ENCODE data around the gene ZNF146.
"Not testable (repeated sequence)": the region's sequence is repeated elsewhere in the genome, so short reads cannot be mapped to it uniquely, and the experiment has no call there.

ZNF146 gene

DNA sequence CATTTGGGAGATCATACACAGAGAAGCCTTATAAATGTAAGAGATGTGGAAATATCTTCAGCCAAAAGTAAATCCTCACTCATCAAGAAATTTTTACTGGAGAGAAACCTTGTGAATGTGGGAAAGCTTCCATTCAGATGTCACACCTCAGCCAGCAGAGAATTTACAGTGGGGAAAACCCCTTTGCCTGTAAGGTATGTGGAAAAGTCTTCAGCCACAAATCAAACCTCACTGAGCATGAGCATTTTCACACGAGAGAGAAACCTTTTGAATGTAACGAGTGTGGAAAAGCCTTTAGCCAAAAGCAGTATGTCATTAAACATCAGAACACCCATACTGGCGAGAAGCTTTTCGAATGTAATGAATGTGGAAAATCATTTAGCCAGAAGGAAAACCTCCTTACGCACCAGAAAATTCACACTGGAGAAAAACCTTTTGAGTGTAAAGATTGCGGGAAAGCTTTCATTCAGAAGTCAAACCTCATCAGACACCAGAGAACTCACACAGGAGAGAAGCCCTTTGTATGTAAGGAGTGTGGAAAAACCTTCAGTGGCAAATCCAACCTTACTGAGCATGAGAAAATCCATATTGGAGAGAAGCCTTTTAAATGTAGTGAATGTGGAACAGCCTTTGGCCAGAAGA is 21.5 kb downstream of the ZNF146 start:
- DNase-seq (ENCODE audit: low read depth in 2 of 2), result no peak

DNA sequence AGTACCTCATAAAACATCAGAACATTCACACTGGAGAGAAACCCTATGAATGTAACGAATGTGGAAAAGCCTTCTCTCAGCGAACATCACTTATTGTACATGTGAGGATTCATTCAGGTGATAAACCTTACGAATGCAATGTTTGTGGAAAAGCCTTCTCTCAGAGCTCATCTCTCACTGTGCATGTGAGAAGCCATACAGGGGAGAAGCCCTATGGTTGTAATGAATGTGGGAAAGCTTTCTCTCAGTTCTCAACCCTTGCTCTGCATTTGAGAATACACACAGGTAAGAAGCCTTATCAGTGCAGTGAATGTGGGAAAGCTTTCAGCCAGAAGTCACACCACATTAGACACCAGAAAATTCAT is 22.0 kb downstream of the ZNF146 start:
- no peak for DNase-seq (ENCODE audit: low read depth in 2 of 2)

DNA sequence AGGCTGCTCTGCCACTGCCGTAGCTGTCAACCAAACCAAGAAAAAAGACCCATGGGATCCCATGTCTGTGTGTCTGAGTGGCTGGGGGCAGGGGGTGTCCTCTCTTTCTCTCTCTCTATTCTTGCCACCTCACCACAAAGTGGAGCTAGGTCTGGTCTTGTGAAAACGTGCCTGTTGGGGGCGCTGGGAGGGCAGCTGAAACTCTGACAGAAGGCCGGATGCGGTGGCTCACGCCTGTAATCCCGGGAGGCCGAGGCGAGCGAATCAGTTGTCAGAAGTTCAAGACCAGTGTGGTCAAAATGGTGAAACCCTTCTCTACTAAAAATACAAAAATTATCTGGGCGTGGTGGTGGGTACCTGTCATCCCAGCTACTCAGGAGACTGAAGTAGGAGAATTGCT is 29.2 kb downstream of the ZNF146 start:
- no peak for DNase-seq (ENCODE audit: low read depth in 2 of 2)

DNA sequence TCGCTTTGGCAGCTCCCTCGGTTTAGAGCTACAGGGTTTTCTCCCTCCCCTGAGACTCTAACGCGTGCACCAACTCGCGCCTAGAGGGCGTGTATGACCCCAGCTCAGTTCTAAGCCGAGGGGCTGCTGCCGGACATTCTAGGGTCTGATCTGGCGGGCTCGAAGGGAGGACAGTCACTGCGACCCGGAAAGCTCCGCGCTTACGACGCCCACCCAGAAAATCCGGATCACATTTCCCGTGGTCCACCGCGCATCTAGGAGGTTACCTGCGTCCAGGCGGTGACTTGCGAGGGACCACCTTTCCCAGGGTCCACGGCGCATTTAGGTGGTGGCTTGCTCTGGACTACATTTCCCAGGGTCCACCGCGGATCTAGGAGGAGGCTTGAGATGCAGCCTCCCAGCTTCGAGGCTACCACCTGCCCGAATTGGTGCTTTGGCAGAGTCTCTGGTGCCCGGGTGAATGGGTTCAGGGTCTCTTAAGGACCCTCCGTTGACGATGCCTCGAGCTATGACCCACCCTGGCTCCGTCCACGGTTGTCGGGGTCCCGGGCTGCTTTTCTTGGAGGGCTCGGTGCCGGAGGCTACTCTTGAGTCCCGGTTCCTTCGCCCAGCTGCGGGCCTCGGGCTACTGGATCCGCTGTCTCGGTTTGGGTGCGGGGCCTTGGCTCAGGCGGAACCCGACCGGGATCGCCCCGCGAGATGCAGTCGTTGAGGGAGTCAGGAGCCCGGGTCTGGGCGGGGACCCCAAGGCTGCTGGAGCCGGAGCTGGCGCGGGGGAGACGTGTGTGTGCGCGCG is 30.5 kb downstream of the ZNF146 start:
- no peak for DNase-seq (ENCODE audit: low read depth in 2 of 2)

DNA sequence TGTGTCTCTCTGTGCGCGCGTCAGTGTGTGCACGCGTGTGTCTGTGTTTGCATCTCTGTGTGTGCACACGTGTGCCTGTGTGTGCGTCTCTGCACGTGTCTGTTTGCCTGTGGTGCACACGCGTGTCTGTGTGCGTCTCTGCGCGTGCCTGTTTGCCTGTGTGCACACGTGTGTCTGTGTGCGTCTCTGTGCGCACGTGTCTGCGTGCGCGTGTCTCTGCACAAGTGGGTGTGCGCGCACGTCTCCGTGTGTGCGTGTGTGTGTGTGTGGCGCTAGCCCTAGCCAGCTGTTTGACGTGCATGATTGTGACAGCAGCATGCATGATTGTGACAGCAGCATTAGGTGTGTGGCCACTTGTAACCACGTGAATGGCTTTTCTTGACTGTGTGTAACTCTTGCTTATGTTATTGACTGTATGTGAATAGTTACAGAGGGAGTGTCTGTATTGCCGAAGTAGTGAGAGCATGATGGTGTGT is 31.1 kb downstream of the ZNF146 start:
- no peak for DNase-seq (ENCODE audit: low read depth in 2 of 2)

DNA sequence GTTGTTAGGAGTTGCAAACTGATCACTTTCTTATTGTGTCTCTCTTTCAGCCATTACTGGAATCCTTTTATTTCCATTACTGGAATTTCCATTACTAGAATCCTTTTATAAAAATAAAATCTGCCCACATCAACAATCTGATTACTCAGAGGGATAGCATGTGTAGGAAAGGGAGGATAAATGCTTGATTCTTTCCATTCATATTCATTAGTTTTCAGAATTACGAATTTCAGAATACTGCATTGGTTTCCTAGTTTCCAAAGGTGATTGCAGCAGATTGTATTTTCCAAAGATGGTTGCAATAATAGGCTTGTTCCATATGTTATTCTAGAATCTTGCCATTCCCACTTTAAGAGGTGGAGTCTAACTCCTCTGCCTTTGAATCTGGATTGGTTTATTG is 37.1 kb downstream of the ZNF146 start:
- DNase-seq (ENCODE audit: low read depth in 2 of 2), result no peak

DNA sequence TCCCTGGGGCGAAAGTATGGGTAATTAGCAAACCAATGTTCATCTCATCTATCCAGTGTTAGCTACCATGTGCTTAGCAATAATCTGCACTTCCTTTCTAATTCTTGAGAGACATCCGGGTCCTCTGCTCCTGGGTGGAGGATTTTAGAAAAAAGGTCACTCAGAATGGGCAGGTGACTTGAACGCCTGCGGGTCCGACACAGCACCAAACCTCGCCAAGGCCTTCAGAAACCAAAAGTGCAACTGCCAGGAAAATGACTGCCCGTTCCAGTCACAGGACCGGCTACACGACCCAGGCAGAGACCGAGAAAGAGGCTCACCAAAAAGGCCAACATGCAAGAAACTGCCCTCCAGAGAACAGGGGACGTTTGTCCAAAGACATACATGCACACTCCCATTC is 39.9 kb downstream of the ZNF146 start:
- no peak for DNase-seq (ENCODE audit: low read depth in 2 of 2)

DNA sequence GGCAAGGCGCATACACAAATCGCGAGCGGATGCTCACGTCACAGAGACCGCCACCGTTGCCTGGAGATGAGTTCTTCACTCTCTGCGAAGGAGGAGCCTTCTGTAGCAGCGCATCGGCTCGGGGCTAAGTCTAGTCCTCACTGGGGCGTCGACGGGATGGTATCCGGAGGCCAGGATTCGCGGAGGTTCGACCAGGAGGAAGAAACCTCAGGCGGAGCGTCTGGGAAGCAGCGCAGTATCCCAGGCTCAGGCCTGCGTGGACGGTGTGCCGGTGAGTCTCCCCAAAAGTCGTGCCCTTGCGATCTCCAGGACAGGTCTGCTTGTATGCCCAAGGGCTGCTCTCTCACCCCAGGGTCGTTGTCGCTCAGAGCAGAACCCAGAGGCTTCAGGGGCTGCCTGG is 40.4 kb downstream of the ZNF146 start:
- no peak for DNase-seq (ENCODE audit: low read depth in 2 of 2)

DNA sequence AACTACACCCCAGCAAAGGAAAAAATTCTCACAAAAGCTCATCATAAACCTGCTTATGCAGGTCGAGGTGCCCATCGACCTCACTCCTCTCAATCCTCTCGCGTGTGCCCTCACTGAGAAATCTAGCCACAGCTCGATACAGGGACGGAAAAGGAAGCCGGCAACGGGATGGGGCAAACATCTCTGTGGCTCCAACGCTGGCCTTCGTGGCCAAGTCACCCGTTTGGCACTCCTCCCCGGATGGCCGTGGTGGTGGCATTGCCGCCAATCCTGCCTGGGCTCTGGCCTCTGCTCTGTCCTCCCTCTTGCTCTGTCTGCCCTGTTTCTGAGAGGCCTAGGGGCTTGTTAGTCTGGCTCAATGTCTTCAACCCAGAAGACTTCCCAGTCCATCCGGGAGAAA is 41.2 kb downstream of the ZNF146 start:
- no peak for DNase-seq (ENCODE audit: low read depth in 2 of 2)

DNA sequence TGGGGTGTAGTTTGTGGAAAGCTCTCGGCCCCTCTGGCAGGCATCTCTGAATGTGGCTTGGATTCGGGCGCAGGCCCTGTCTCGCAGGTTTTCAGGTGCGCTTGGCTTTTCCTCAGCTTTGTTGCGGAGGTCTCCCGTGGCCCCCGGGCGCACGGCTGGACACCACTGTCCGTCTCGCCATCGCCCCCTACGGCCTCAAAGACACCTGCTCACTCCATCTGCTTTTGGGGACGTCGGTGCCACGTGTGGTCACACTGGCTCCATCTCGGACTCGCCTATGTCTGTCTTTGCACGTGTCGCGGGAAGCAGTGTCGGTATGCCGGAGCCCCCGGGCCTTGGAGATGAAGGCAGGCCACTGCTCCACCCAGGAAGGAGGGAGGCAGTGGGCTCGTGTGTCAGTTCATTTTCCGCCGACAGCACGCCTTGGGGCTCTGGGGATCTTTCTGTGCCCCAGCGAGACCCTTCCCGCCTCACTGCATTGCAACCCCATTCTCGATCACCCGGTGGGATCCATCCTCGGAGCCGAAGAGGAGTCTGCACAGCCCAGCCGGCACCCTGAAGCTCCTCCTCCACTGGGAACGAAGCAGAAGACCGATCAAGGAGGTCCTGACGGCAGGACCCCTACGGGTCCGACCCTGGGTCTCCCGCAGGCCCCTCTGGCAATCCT is 42.1 kb downstream of the ZNF146 start:
- no peak for DNase-seq (ENCODE audit: low read depth in 2 of 2)

DNA sequence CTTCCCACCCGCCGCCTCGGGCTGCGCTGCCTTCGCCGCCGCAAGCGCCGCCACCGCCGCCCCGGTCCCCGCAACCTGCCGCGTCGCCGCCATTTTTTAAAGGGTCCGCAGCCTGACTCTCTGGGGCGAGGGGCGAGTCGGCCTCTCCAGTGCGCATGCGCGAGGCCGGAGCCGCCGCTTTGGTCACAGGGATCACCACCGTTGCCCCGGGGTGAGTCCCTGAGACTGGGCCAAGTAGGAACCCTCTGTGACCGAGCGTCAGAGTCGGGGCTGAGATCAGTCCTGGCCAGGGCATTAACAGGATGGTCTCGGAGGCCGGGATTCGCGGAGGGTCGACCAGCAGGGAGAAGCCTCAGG is 42.6 kb downstream of the ZNF146 start:
- DNase-seq (ENCODE audit: low read depth in 2 of 2), result no peak

DNA sequence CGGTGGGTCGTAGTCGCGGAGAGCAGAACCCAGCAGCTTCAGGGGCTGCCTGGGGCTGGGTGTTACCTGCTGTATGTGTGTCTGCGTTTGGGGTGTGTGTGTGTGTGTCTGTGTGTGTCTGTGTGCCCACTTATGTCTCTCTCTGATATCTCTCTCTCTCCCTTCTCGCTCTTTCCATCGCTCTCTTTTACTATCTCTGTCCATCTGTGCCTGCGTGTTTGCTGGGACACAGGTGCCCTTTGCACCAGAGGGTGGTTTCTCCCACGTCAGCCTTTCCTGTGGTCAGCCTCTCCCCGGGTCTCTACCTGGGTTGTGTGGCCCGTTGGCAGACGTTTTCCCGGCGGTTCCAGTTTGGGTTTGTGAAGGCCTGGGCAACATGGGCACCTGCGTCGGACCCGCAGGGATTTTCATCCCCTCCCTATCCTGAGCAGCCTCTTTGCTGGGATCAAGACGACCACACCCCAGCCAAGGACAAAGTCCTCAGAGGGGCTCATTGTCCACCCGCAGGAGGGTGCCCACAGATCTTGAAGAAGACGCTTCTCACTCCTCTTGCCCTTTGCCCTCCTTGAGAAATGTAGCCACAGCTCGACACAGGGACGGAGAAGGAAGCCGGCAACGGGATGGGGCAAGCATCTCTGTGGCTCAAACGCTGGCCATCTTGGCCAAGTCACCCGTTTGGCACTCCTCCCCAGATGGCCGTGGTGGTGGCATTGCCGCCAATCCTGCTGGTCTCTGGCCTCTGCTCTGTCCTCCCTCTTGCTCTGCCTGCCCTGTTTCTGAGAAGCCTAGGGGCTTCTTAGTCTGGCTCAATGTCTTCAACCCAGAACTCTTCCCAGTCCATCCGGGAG is 43.3 kb downstream of the ZNF146 start:
- DNase-seq (ENCODE audit: low read depth in 2 of 2), result no peak

DNA sequence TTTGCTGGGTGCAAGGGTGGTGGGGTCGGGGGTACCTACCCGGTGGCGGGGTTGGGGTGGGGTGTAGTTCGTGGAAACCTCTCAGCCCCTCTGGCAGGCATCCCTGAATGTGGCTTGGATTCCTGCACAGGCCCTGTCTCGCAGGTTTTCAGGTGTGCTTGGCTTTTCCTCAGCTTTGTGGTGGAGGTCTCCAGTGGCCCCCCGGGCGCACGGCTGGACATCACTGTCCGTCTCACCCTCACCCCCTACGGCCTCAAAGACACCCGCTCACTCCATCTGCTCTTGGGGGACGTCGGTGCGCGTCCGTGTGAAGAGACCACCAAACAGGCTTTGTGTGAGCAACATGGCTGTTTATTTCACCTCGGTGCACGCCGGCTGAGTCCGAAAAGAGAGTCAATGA is 44.3 kb downstream of the ZNF146 start:
- DNase-seq (ENCODE audit: low read depth in 2 of 2), result no peak

DNA sequence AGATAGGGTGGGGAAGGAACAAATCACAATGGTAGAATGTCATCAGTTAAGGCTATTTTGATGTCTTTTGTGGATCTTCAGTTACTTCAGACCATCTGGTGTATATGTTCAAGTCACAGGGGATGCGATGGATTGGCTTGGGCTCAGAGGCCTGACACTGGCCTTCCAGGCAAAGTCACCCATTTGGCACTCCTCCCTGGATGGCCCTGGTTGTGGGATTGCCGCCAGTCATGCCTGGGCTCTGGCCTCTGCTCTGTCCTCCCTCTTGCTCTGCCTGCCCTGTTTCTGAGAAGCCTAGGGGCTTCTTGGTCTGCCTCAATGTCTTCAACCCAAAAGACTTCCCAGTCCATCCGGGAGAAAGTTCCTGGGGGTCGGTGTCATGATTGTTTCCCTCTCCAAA is 50.2 kb downstream of the ZNF146 start:
- DNase-seq (ENCODE audit: low read depth in 2 of 2), result no peak

DNA sequence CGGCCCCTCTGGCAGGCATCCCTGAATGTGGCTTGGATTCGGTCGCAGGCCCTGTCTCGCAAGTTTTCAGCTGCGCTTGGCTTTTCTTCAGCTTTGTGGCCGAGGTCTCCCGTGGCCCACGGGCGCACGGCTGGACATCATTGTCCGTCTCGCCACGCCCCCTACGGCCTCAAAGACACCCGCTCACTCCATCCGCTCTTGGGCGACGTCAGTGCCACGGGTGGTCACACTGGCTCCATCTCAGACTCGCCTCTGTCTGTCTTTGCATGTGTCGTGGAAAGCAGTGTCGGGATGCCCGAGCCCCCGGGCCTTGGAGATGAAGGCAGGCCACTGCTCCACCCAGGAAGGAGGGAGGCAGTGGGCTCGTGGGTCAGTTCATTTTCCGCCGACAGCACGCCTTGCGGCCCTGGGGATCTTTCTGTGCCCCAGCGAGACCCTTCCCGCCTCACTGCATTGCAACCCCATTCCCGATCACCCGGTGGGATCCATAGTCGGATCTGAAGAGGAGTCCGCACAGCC is 51.0 kb downstream of the ZNF146 start:
- DNase-seq (ENCODE audit: low read depth in 2 of 2), result no peak

DNA sequence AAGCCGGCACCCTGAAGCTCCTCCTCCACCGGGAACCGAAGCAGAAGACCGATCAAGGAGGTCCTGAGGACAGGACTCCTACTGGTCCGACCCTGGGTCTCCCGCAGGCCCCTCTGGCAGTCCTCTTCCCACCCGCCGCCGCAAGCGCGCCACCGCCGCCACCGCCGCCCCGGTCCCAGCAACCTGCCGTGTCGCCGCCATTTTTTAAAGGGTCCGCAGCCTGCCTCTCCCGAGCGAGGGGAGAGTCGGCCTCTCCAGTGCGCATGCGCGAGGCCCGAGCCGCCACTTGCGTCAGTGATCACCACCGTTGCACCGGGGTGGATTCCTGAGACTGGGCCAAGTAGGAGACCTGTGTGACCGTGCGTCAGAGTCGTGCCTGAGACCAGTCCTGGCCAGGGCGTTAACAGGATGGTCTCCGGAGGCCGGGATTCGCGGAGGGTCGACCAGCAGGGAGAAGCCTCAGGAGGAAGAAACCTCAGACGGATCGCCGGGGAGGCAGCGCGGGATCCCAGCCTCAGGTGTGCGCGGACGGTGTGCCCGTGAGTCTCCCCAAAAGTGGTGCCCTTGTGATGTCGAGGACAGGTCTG is 51.6 kb downstream of the ZNF146 start:
- no peak for DNase-seq (ENCODE audit: low read depth in 2 of 2)

DNA sequence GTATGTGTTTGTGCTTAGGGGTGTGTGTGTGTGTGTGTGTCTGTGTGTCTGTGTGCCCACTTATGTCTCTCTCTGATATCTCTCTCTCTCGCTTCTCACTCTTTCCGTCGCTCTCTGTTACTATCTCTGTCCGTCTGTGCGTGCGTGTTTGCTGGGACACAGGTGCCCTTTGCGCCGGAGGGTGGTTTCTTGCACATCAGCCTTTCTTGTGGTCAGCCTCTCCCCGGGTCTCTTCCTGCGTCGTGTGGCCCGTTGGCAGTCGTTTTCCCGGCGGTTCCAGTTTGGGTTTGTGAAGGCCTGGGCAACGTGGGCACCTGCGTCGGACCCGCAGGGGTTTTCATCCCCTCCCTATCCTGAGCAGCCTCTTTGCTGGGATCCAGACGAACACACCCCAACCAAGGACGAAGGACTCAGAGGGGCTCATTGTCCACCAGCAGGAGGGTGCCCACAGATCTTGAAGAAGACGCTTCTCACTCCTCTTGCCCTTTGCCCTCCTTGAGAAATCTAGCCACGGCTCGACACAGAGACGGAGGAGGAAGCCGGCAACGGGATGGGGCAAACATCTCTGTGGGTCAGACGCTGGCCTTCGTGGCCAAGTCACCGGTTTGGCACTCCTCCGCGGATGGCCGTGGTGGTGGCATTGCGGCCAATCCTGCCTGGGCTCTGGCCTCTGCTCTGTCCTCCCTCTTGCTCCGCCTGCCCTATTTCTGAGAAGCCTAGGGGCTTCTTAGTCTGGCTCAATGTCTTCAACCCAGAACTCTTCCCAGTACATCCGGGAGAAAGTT is 52.3 kb downstream of the ZNF146 start:
- no peak for DNase-seq (ENCODE audit: low read depth in 2 of 2)

DNA sequence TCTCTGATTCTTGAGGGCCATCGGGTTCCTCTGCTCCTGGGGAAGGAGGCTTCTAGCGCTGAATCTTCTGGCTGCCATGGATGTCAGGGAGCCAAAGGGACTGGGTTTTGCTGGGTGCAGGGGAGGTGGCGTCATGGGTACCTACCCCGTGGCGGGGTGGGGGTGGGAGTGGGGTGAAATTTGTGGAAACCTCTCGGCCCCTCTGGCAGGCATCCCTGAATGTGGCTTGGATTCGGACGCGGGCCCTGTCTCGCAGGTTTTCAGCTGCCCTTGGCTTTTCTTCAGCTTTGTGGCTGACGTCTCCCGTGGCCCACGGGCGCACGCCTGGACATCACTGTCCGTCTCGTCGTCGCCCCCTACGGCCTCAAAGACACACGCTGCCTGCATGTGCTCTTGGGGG is 53.2 kb downstream of the ZNF146 start:
- DNase-seq (ENCODE audit: low read depth in 2 of 2), result not testable (repeated sequence)

DNA sequence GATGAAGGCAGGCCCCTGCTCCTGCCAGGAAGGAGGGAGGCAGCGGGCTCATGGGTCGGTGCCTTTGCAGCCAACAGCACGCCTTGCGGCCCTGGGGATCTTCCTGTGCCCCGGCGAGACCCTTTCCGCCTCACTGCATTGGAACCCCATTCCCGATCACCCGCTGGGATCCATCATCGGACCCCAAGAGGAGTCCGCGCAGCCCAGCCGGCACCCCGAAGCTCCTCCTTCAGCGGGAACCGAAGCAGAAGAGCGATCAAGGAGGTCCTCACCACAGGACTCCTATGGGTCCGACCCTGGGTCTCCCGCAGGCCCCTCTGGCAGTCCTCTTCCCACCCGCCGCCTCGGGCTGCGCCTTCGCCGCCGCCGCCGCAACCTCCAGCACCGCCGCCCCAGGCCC is 53.7 kb downstream of the ZNF146 start:
- not testable (repeated sequence) for DNase-seq (ENCODE audit: low read depth in 2 of 2)

DNA sequence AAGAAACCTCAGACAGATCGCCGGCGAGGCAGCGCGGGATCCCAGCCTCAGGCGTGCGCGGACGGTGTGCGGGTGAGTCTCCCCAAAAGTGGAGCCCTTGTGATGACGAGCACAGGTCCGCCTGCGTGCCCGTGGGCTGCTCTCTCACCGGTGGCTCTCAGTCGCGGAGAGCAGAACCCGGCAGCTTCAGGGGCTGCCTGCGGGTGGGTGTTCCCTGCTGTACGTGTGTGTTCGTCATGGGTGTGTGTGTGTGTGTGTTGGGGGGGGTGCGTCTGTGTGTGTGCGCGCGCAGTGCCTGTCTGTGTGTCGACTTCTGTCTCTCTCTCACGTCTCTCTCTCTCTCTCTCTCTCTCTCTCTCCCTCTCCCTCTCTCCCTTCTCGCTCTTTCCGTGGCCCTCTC is 54.4 kb downstream of the ZNF146 start:
- DNase-seq (ENCODE audit: low read depth in 2 of 2), result not testable (repeated sequence)
